Pancreas (tissue), 10 donors: ENCODE measurements around the gene CCDC69. TPM values are rescaled to one million over a fixed set of nuclear protein-coding genes. Genes with fewer than 3 reads are reported as not detected.

Experiments used
- ATAC-seq, 4 donors: fragments of 200-7000 bp; cut with Tn5 transposase; one replicate each; pipeline versions ENCODE4 v1.8.0 to v1.9.1; 2020; ENCODE audit warnings: mild to moderate bottlenecking in 4 of 4, moderate library complexity in 4 of 4
- DNase-seq, 6 donors: peaks; one replicate each; pipeline ENCODE4 v3.0.0-alpha.2; 2020
- FAIRE-seq: peaks from 2 replicates; lab custom pipeline; 2012; peaks lifted over from hg19 to GRCh38; lab: Jason Lieb, UNC
- H3K27ac ChIP-seq, 4 donors: fragments of 200-600 bp; sonication (generic); 1 replicate in 3 of 4; 2 replicates in 1 of 4; pipeline versions ENCODE4 v1.5.0 to v1.8.0; 2020
- H3K27me3 ChIP-seq, 4 donors: fragments of 200-600 bp; one replicate each; pipeline ENCODE4 v1.8.0; 2021
- H3K36me3 ChIP-seq, 3 donors: fragments of 200-600 bp; sonication (generic) in 1 of 3; one replicate each; pipeline versions ENCODE4 v1.5.0 to v1.8.0; 2020 to 2021
- H3K4me1 ChIP-seq, 3 donors: fragments of 200-600 bp; one replicate each; pipeline ENCODE4 v1.8.0; 2021
- H3K4me3 ChIP-seq, 4 donors: fragments of 200-600 bp; sonication (generic) in 2 of 4; one replicate each; pipeline versions ENCODE4 v1.5.0 to v1.8.0; 2020 to 2021
- H3K9me3 ChIP-seq, 4 donors: fragments of 200-600 bp; one replicate each; pipeline ENCODE4 v1.8.0; 2021
- CTCF ChIP-seq, 4 donors: fragments of 200-600 bp; sonication (generic) in 3 of 4; IDR thresholded peaks; one replicate each; pipeline versions ENCODE4 v1.5.0 to v1.8.0; 2021; ENCODE audit warnings: antibody characterized with exemption in 4 of 4
- WGBS, 2 donors: extraction: QIAGEN DNeasy Blood & Tissue Kit; methylation state at CpG; one replicate each; pipeline ENCODE4 v1.1.7; 2013; 5-methylcytosine and 5-hydroxymethylcytosine counted together
- intact Hi-C, 3 donors: fragments of 100-400 bp; cut with DNase I; formaldehyde crosslinking; loops; one replicate each; pipeline versions ENCODE4 v1.11.1 to v1.14.2; 2022
- polyA plus RNA-seq, 2 donors: library from polyadenylated mRNA; stranded (reverse); fragments of 200-250 nt; gene quantifications; one replicate each; pipeline ENCODE4 v1.2.3, GENCODE V29; 2013
- total RNA-seq, 6 donors: library from RNA; stranded (reverse); fragmentation: NEBNext Ultra II Directional in 4 of 6; extraction: Animal tissue kit (Norgen Biotek cat#: 25700) in 4 of 6; gene quantifications; one replicate each; pipeline versions ENCODE4 v1.2.1 to v1.2.4, GENCODE V29; 2021 to 2023
- donor health status: healthy with polysubstance abuse.
- donor health status: DM: no; HTN: no; CAD: no; lungs with moderate emphysema.
- donor health status: DM: no; HTN: no; CAD: no.
- donor health status: control.
- donor health status: control.
- donor health status: Bipolar disorder and iron deficiency.
- donor health status: DM: yes; HTN: yes; CAD: no.
- donor health status: DM: no; HTN: no; CAD: no.
- donor health status: DM: no; HTN: no; CAD: no.
- donor health status: DM: yes; HTN: yes; CAD: no.

The CCDC69 gene
- total and polyA plus RNA-seq, 8 donors, result 8.1 to 29.4 (median 20.4) TPM

- no peak overlapping the region for H3K4me3 ChIP-seq
- FAIRE-seq, result no peak
- H3K27me3 ChIP-seq, result no peaks in the 10 kb centered on the region
- H3K27ac ChIP-seq, result no peak overlapping the region
- peaks cover 0 to 5% (median 0%) of the 10 kb centered on the region in 3 donors for H3K36me3 ChIP-seq
- no peak for ATAC-seq
- intact Hi-C loops, result no loop called here
- no peaks in the 10 kb centered on the region for H3K4me1 ChIP-seq
- peaks cover 0 to 2% (median 0%) of the 10 kb centered on the region in 4 donors for H3K9me3 ChIP-seq
- no peak for DNase-seq
- no peak for TF ChIP-seq CTCF (IDR thresholded peaks at IDR 0.05)
- WGBS, 2 donors, result 64 to 79% methylated on average over 5 of the region's 5 CpGs
Observed at GRCh38 chr5:151186052-151186451, 37.8 kb downstream of the CCDC69 start.

- WGBS, 2 donors, result 82 to 86% methylated on average over 10 of the region's 10 CpGs
Observed at GRCh38 chr5:151184316-151185042, 39.4 kb downstream of the CCDC69 start.

DNA sequence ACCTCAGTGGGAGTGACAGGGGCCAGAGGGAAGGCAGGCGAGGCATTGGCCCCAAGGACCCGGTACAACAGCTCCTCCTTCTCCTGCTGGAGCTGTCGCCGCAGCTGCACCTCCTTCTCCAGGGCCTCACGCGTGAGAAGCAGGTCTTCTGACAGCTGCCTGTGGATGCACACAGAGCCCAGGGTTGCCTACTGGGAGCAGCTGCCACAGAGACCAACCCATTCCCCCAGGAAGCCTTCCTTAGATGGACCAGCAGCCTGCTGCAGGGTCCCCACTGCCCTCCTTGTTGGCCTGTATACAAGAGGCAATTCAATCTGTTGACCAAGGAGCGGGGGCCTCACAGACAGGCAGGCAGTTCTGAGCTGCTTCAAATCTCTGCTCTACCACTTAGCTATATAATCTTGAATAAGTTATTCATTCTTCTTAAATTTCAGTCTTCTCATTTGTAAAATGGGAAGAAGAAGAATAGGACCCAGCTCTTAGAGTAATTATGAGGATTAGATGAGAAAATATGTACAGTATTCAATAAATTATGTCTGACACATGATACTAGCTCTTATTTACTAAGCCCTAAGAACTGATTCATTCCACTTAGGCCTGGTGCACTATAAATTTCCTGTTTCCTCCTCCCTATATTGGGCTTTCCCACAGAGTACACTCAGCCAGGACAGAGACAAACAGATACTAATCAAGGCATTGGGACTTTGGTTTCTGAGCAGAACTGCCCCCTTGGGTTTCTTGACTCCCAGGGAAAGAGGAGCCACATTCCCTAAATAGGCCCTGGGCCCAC is 40.2 kb downstream of the CCDC69 start:
- peak in 1 of 6 donors; percentile 43 for DNase-seq
- Histone ChIP-seq H3K9me3 (no peaks in the 10 kb centered on the region), H3K4me3 (no peak overlapping the region), H3K36me3 (peaks cover 0 to 5% (median 0%) of the 10 kb centered on the region in 3 donors), H3K4me1 (no peaks in the 10 kb centered on the region), H3K27ac (no peak overlapping the region), H3K27me3 (no peaks in the 10 kb centered on the region)
- no peak for ATAC-seq
- 91 to 96% methylated on average over 7 of the region's 7 CpGs for WGBS, 2 donors
- intact Hi-C loops, result no loop called here
- no peak for FAIRE-seq
- no peak for TF ChIP-seq CTCF (IDR thresholded peaks at IDR 0.05)

More at GRCh38 chr5:151184316-151185042, 39.4 kb downstream of the CCDC69 start:
- Histone ChIP-seq H3K4me1 (no peaks in the 10 kb centered on the region), H3K27me3 (no peaks in the 10 kb centered on the region), H3K4me3 (no peak overlapping the region), H3K36me3 (peaks cover 0 to 5% (median 0%) of the 10 kb centered on the region in 3 donors), H3K9me3 (peaks cover 0 to 2% (median 0%) of the 10 kb centered on the region in 4 donors), H3K27ac (no peak overlapping the region)
- TF ChIP-seq CTCF (IDR thresholded peaks at IDR 0.05), result no peak
- ATAC-seq (no peak), FAIRE-seq (no peak), DNase-seq (no peak)
- intact Hi-C loops, result no loop called here

- H3K27me3 ChIP-seq, result no peaks in the 10 kb centered on the region
- no peaks in the 10 kb centered on the region for H3K4me1 ChIP-seq
- intact Hi-C loops, result no loop called here
- no peak overlapping the region for H3K4me3 ChIP-seq
- 88% methylated on average over 8 of the region's 8 CpGs for WGBS, 2 donors
- no peak for ATAC-seq
- no peak for FAIRE-seq
- TF ChIP-seq CTCF (IDR thresholded peaks at IDR 0.05), result no peak
- no peak overlapping the region for H3K27ac ChIP-seq
- H3K36me3 ChIP-seq, result peaks cover 0 to 5% (median 0%) of the 10 kb centered on the region in 3 donors
- no peak for DNase-seq
- H3K9me3 ChIP-seq, result no peaks in the 10 kb centered on the region
Observed at GRCh38 chr5:151182976-151183375, 40.9 kb downstream of the CCDC69 start.
